ENCODE data around the gene OPCML.

OPCML gene

GRCh38 chr11:132655187-132655855 lies 877.0 kb downstream of the OPCML start:
- no peak for DNase-seq (ENCODE audit: low spot score)

- no peak for DNase-seq (ENCODE audit: low spot score)
Measured at GRCh38 chr11:132653237-132653636, 879.1 kb downstream of the OPCML start.

GRCh38 chr11:132650969-132651720 lies 881.2 kb downstream of the OPCML start:
- DNase-seq (ENCODE audit: low spot score), result no peak

DNA sequence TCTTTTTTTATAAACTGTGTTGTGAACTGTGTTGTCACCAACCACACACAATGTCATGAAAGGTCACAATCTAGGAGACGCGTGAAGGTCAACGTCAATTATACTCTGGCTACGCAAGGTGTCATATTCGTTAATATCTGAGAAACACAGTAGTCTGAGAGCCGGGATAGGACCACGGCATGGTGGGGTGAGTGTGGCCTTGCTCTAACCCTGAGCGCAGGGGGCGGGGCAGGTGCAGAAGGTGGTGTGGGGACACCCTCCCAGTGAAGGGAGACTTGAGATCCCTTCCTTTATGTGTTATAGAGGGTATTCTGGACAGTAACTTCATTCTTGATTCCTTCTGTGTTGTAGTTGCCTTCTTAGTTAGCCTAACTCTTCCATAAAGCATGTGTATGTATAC lies 883.0 kb downstream of the OPCML start:
- no peak for DNase-seq (ENCODE audit: low spot score)

DNA sequence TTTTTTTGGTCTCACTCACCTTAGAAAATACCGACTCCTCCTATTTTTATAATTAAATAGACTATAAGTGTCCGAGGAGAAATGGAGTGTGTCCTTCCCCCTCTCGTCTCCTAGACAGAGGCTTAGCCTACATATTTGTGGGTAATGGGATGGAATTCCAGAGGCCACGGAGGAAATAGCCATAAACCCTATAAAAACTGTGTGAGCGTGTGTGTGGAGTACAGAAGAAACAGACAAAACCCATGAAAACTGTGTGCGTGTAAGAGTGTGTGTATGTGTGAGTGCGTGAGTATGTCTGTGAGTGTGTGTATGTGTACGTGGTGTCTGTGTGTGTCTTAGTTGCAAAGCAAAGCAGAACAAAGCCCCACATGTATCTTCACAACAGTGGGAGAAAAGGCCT lies 883.5 kb downstream of the OPCML start:
- DNase-seq (ENCODE audit: low spot score), result no peak

GRCh38 chr11:132646890-132647289 lies 885.4 kb downstream of the OPCML start:
- no peak for DNase-seq (ENCODE audit: low spot score)

GRCh38 chr11:132644520-132645239 lies 887.6 kb downstream of the OPCML start:
- no peak for DNase-seq (ENCODE audit: low spot score)

DNA sequence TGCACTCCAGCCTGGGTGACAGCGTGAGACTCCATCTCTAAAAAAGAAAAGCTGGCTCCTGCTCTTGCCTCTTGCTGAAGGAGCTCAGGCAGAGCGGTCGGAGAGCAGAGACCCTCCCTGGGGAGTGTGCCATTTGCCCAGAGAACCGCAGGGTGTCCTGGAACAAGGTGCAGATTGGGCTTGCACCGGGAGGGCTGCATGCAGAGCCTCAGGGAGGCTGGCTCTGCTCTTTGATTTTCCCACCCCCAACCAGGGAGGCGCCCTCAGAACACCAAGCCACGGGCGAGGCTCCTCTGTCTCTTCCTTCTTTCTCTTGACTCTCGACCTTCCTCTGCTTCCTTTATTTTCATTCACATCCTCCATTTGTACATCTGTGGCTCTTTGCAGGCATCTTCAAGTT lies 889.1 kb downstream of the OPCML start:
- no peak for DNase-seq (ENCODE audit: low spot score)

- DNase-seq (ENCODE audit: low spot score), result no peak
Measured at GRCh38 chr11:132640952-132641351, 891.3 kb downstream of the OPCML start.

DNA sequence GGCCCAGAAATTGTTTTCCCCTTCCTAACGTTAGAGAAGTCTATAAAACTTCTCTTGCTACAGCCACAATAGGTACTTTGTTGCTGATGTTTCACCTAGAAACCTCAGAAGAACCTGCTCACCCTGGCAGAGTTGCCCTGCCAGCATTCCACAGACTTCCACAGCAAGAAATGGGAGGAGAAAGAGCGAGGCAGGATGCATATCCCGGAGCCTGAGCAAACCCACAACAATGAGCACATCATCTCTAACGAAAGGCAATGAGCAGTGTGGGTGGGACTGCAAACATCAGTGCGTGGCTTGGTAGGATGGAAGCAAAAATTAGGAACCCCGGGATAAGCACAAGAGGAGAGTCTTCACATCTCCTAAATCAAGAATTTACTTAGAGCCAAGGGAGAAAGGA lies 892.3 kb downstream of the OPCML start:
- no peak for DNase-seq (ENCODE audit: low spot score)

- no peak for DNase-seq (ENCODE audit: low spot score)
Measured at GRCh38 chr11:132639403-132639802, 892.9 kb downstream of the OPCML start.

DNA sequence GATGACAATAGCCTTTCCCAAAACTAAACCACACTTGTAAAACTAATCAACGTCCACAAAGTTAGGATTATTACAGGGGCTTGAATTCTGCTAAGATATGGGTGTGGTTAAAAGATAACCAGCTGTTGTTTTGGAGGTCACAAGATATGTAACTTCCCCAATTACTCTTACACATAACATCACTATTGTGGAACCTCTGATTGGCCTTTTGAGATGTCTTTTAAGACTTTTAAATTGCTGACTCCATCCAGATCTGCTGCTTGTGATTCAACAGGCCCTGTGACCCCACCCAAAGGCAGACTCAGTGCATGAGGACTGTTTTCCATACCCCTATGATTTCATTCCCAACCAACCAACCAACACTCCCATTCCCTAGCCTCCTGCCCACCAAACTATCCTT lies 893.9 kb downstream of the OPCML start:
- DNase-seq (ENCODE audit: low spot score), result no peak

- DNase-seq (ENCODE audit: low spot score), result no peak
Measured at GRCh38 chr11:132636523-132636922, 895.8 kb downstream of the OPCML start.

- no peak for DNase-seq (ENCODE audit: low spot score)
Measured at GRCh38 chr11:132632641-132633124, 899.6 kb downstream of the OPCML start.

GRCh38 chr11:132631989-132632388 lies 900.3 kb downstream of the OPCML start:
- no peak for DNase-seq (ENCODE audit: low spot score)

- no peak for DNase-seq (ENCODE audit: low spot score)
Measured at GRCh38 chr11:132627981-132628380, 904.3 kb downstream of the OPCML start.

DNA sequence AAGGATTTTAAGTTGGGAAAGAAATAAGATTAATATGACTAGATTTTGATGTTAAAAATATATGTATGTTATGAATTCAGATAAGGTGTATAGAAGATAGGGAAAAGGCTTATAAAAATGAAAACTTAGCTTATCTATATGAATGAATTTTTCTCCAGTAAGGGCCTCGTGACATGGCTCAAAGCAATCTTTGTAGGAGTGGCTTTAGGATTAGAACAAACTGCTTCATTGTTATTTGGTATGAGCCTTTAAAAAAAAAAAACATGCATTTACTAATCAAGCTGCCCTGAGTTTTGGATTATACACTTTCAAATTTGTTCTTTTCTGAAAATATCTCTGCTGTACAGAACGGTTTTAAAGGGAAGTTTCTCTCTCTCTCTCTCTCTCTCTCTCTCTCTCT lies 905.9 kb downstream of the OPCML start:
- DNase-seq (ENCODE audit: low spot score), result no peak

- DNase-seq (ENCODE audit: low spot score), result no peak
Measured at GRCh38 chr11:132623511-132623910, 908.8 kb downstream of the OPCML start.

- no peak for DNase-seq (ENCODE audit: low spot score)
Measured at GRCh38 chr11:132621976-132622580, 910.2 kb downstream of the OPCML start.

- DNase-seq (ENCODE audit: low spot score), result no peak
Measured at GRCh38 chr11:132620423-132620822, 911.9 kb downstream of the OPCML start.

GRCh38 chr11:132610791-132611190 lies 921.5 kb downstream of the OPCML start:
- DNase-seq (ENCODE audit: low spot score), result no peak

GRCh38 chr11:132610216-132610615 lies 922.1 kb downstream of the OPCML start:
- DNase-seq (ENCODE audit: low spot score), result no peak

GRCh38 chr11:132607575-132607974 lies 924.7 kb downstream of the OPCML start:
- DNase-seq (ENCODE audit: low spot score), result no peak

All from HuH-7 (cell line).